HL-60/S4 (cell line): ENCODE data around the gene RNF217.

ENCODE experiments used
- in situ Hi-C: fragments of 300-500 bp; cut with MboI; formaldehyde crosslinking; loops from 2 replicates; pipeline ENCODE4 v1.14.3; 2022; ENCODE audit warnings: low sequenced_read_pairs

The RNF217 gene

GRCh38 chr6:125095580-125096301, 133.5 kb downstream of the RNF217 start:
- in situ Hi-C loops: no loop called here

GRCh38 chr6:125097186-125097585, 134.9 kb downstream of the RNF217 start:
- in situ Hi-C loops: no loop called here

- in situ Hi-C loops: no loop called here
These were observed 136.0 kb downstream of the RNF217 start for GRCh38 chr6:125098253-125098652.

GRCh38 chr6:125099211-125100073, 137.2 kb downstream of the RNF217 start:
- in situ Hi-C loops: no loop called here

- in situ Hi-C loops: no loop called here
These were observed 137.9 kb downstream of the RNF217 start for GRCh38 chr6:125100074-125100652.

- in situ Hi-C loops: no loop called here
These were observed 138.9 kb downstream of the RNF217 start for GRCh38 chr6:125101128-125101527.

GRCh38 chr6:125101631-125102030, 139.4 kb downstream of the RNF217 start:
- in situ Hi-C loops: no loop called here

- in situ Hi-C loops: no loop called here
These were observed 140.2 kb downstream of the RNF217 start for GRCh38 chr6:125102411-125102810.

- in situ Hi-C loops: no loop called here
These were observed 140.7 kb downstream of the RNF217 start for GRCh38 chr6:125102891-125103290.

- in situ Hi-C loops: no loop called here
These were observed 142.2 kb downstream of the RNF217 start for GRCh38 chr6:125104425-125104824.

GRCh38 chr6:125107048-125107447, 144.8 kb downstream of the RNF217 start:
- in situ Hi-C loops: no loop called here

- in situ Hi-C loops: no loop called here
These were observed 145.7 kb downstream of the RNF217 start for GRCh38 chr6:125107896-125108295.

- in situ Hi-C loops: no loop called here
These were observed 147.8 kb downstream of the RNF217 start for GRCh38 chr6:125110056-125110455.

GRCh38 chr6:125111219-125111983, 149.2 kb downstream of the RNF217 start:
- in situ Hi-C loops: no loop called here

- in situ Hi-C loops: no loop called here
These were observed 150.7 kb downstream of the RNF217 start for GRCh38 chr6:125112934-125113333.

GRCh38 chr6:125114248-125114858, 152.1 kb downstream of the RNF217 start:
- in situ Hi-C loops: no loop called here

- in situ Hi-C loops: no loop called here
These were observed 153.9 kb downstream of the RNF217 start for GRCh38 chr6:125116170-125116569.

GRCh38 chr6:125116710-125117109, 154.5 kb downstream of the RNF217 start:
- in situ Hi-C loops: no loop called here

- in situ Hi-C loops: no loop called here
These were observed 155.6 kb downstream of the RNF217 start for GRCh38 chr6:125117818-125118217.

- in situ Hi-C loops: no loop called here
These were observed 157.9 kb downstream of the RNF217 start for GRCh38 chr6:125120054-125120590.
